Stimulated activated memory B cell treated with anti-CD40 and anti-IgM and Interleukin-4, amounts not matched to agents 10 μg/mL and 1 μg/mL and 100 μg/mL, for 72 hours (primary cell): ENCODE data around the gene FOXJ1.

Experiments
- ATAC-seq: fragments of 150-1000 bp; cut with Tn5 transposase; 2 replicates; pipeline ENCODE4 v1.10.0; 2021
- H3K27ac Mint-ChIP-seq: one replicate; pipeline ENCODE4 v1.8.0; 2022; ENCODE audit warnings: mild to moderate bottlenecking, mixed read lengths
- H3K27me3 Mint-ChIP-seq: one replicate; pipeline ENCODE4 v1.8.0; 2022; ENCODE audit warnings: mixed read lengths
- H3K36me3 Mint-ChIP-seq: one replicate; pipeline ENCODE4 v1.8.0; 2022; ENCODE audit warnings: mixed read lengths
- H3K4me1 Mint-ChIP-seq: one replicate; pipeline ENCODE4 v1.8.0; 2022; ENCODE audit warnings: mixed read lengths
- H3K4me3 Mint-ChIP-seq: one replicate; pipeline ENCODE4 v1.8.0; 2022; ENCODE audit warnings: mild to moderate bottlenecking, moderate library complexity, mixed read lengths
- H3K9me3 Mint-ChIP-seq: one replicate; pipeline ENCODE4 v1.8.0; 2022; ENCODE audit warnings: mixed read lengths

Gene FOXJ1

GRCh38 chr17:76170114-76170513, 29.1 kb upstream of the FOXJ1 start:
- Mint-ChIP-seq H3K27ac (no peak overlapping the region), H3K4me3 (no peak overlapping the region), H3K4me1 (no peaks in the 10 kb centered on the region), H3K36me3 (no peaks in the 10 kb centered on the region), H3K9me3 (no peaks in the 10 kb centered on the region), H3K27me3 (no peaks in the 10 kb centered on the region)
- ATAC-seq: no peak

- Mint-ChIP-seq H3K27ac (no peak overlapping the region), H3K36me3 (no peaks in the 10 kb centered on the region), H3K27me3 (no peaks in the 10 kb centered on the region), H3K4me1 (no peaks in the 10 kb centered on the region), H3K9me3 (no peaks in the 10 kb centered on the region), H3K4me3 (no peak overlapping the region)
- no peak for ATAC-seq
These were observed 25.9 kb upstream of the FOXJ1 start for GRCh38 chr17:76166906-76167305.

GRCh38 chr17:76166168-76166567, 25.1 kb upstream of the FOXJ1 start:
- no peak for ATAC-seq
- H3K27ac Mint-ChIP-seq: no peak overlapping the region
- no peaks in the 10 kb centered on the region for H3K9me3 Mint-ChIP-seq
- H3K27me3 Mint-ChIP-seq: no peaks in the 10 kb centered on the region
- no peaks in the 10 kb centered on the region for H3K36me3 Mint-ChIP-seq
- H3K4me3 Mint-ChIP-seq: no peak overlapping the region
- no peaks in the 10 kb centered on the region for H3K4me1 Mint-ChIP-seq

GRCh38 chr17:76164331-76164730, 23.3 kb upstream of the FOXJ1 start:
- Mint-ChIP-seq H3K4me1 (no peaks in the 10 kb centered on the region), H3K9me3 (no peaks in the 10 kb centered on the region), H3K4me3 (no peak overlapping the region), H3K27ac (no peak overlapping the region), H3K27me3 (no peaks in the 10 kb centered on the region), H3K36me3 (no peaks in the 10 kb centered on the region)
- ATAC-seq: no peak

GRCh38 chr17:76163919-76164318, 22.9 kb upstream of the FOXJ1 start:
- Mint-ChIP-seq H3K36me3 (no peaks in the 10 kb centered on the region), H3K4me3 (no peak overlapping the region)

GRCh38 chr17:76161619-76162266, 20.7 kb upstream of the FOXJ1 start:
- Mint-ChIP-seq H3K27ac (no peak overlapping the region), H3K27me3 (peaks cover 15% of the 10 kb centered on the region), H3K4me3 (no peak overlapping the region), H3K4me1 (no peaks in the 10 kb centered on the region), H3K36me3 (no peaks in the 10 kb centered on the region), H3K9me3 (no peaks in the 10 kb centered on the region)
- no peak for ATAC-seq

More at GRCh38 chr17:76163919-76164318, 22.9 kb upstream of the FOXJ1 start:
- H3K9me3 Mint-ChIP-seq: no peaks in the 10 kb centered on the region
- no peaks in the 10 kb centered on the region for H3K4me1 Mint-ChIP-seq
- no peak for ATAC-seq
- H3K27me3 Mint-ChIP-seq: no peaks in the 10 kb centered on the region
- H3K27ac Mint-ChIP-seq: no peak overlapping the region

- Mint-ChIP-seq H3K9me3 (no peaks in the 10 kb centered on the region), H3K27ac (no peak overlapping the region), H3K4me1 (no peaks in the 10 kb centered on the region), H3K36me3 (no peaks in the 10 kb centered on the region), H3K27me3 (peaks cover 19% of the 10 kb centered on the region), H3K4me3 (no peak overlapping the region)
- ATAC-seq: no peak
These were observed 20.0 kb upstream of the FOXJ1 start for GRCh38 chr17:76160896-76161528.

GRCh38 chr17:76159157-76159556, 18.1 kb upstream of the FOXJ1 start:
- ATAC-seq: no peak
- Mint-ChIP-seq H3K4me1 (no peaks in the 10 kb centered on the region), H3K27ac (no peak overlapping the region), H3K9me3 (no peaks in the 10 kb centered on the region), H3K27me3 (peaks cover 19% of the 10 kb centered on the region), H3K36me3 (no peaks in the 10 kb centered on the region), H3K4me3 (no peak overlapping the region)

- ATAC-seq: no peak
- H3K36me3 Mint-ChIP-seq: no peaks in the 10 kb centered on the region
- no peak overlapping the region for H3K27ac Mint-ChIP-seq
- no peaks in the 10 kb centered on the region for H3K4me1 Mint-ChIP-seq
- H3K27me3 Mint-ChIP-seq: peaks cover 19% of the 10 kb centered on the region
- H3K9me3 Mint-ChIP-seq: no peaks in the 10 kb centered on the region
- no peak overlapping the region for H3K4me3 Mint-ChIP-seq
These were observed 16.7 kb upstream of the FOXJ1 start for GRCh38 chr17:76157759-76158158.

- no peaks in the 10 kb centered on the region for H3K36me3 Mint-ChIP-seq
- H3K27ac Mint-ChIP-seq: no peak overlapping the region
- ATAC-seq: no peak
- H3K27me3 Mint-ChIP-seq: peaks cover 19% of the 10 kb centered on the region
- H3K9me3 Mint-ChIP-seq: no peaks in the 10 kb centered on the region
- no peaks in the 10 kb centered on the region for H3K4me1 Mint-ChIP-seq
- H3K4me3 Mint-ChIP-seq: no peak overlapping the region
These were observed 15.6 kb upstream of the FOXJ1 start for GRCh38 chr17:76156662-76156991.

GRCh38 chr17:76155988-76156661, 15.1 kb upstream of the FOXJ1 start:
- Mint-ChIP-seq H3K27ac (no peak overlapping the region), H3K4me3 (no peak overlapping the region), H3K9me3 (no peaks in the 10 kb centered on the region), H3K36me3 (no peaks in the 10 kb centered on the region), H3K27me3 (peaks cover 19% of the 10 kb centered on the region), H3K4me1 (no peaks in the 10 kb centered on the region)
- ATAC-seq: no peak

GRCh38 chr17:76154936-76155845, 14.1 kb upstream of the FOXJ1 start:
- no peak overlapping the region for H3K27ac Mint-ChIP-seq
- H3K4me1 Mint-ChIP-seq: no peaks in the 10 kb centered on the region
- H3K27me3 Mint-ChIP-seq: peaks cover 19% of the 10 kb centered on the region
- H3K9me3 Mint-ChIP-seq: no peaks in the 10 kb centered on the region
- no peak overlapping the region for H3K4me3 Mint-ChIP-seq
- ATAC-seq: no peak
- H3K36me3 Mint-ChIP-seq: no peaks in the 10 kb centered on the region

GRCh38 chr17:76154292-76154691, 13.2 kb upstream of the FOXJ1 start:
- Mint-ChIP-seq H3K27me3 (peaks cover 19% of the 10 kb centered on the region), H3K27ac (no peak overlapping the region), H3K4me3 (no peak overlapping the region), H3K4me1 (no peaks in the 10 kb centered on the region), H3K36me3 (no peaks in the 10 kb centered on the region), H3K9me3 (no peaks in the 10 kb centered on the region)
- ATAC-seq: no peak

GRCh38 chr17:76153640-76154039, 12.6 kb upstream of the FOXJ1 start:
- no peaks in the 10 kb centered on the region for H3K36me3 Mint-ChIP-seq
- no peaks in the 10 kb centered on the region for H3K9me3 Mint-ChIP-seq

GRCh38 chr17:76153202-76153601, 12.2 kb upstream of the FOXJ1 start:
- H3K27me3 Mint-ChIP-seq: peaks cover 19% of the 10 kb centered on the region
- H3K4me1 Mint-ChIP-seq: no peaks in the 10 kb centered on the region
- no peak overlapping the region for H3K4me3 Mint-ChIP-seq
- no peak overlapping the region for H3K27ac Mint-ChIP-seq
- no peaks in the 10 kb centered on the region for H3K36me3 Mint-ChIP-seq
- no peaks in the 10 kb centered on the region for H3K9me3 Mint-ChIP-seq
- no peak for ATAC-seq

More at GRCh38 chr17:76153640-76154039, 12.6 kb upstream of the FOXJ1 start:
- Mint-ChIP-seq H3K4me1 (no peaks in the 10 kb centered on the region), H3K4me3 (no peak overlapping the region), H3K27ac (no peak overlapping the region), H3K27me3 (peaks cover 19% of the 10 kb centered on the region)
- no peak for ATAC-seq
